ENCODE results near the gene DTWD1. TPM values are rescaled to one million over a fixed set of nuclear protein-coding genes. Genes with fewer than 3 reads are reported as not detected.
"Not testable (repeated sequence)": the region's sequence is repeated elsewhere in the genome, so short reads cannot be mapped to it uniquely, and the experiment has no call there.

Gene DTWD1
- total and polyA plus RNA-seq, 2 experiments from 2014 or later: 14.2 to 37.0 TPM

- Histone ChIP-seq H3K27me3 (no peaks in the 10 kb centered on the region), H3K36me3 (replicated peaks; ENCODE audit: insufficient read depth, low read depth) (no peaks in the 10 kb centered on the region), H3K9me2 (replicated peaks; ENCODE audit: insufficient read depth) (no peaks in the 10 kb centered on the region), H3K4me3 (no peak overlapping the region), H3K79me2 (no peaks in the 10 kb centered on the region), H3K27ac (no peak overlapping the region), H3K4me2 (no peak overlapping the region), H3K9me3 (ENCODE audit: low read depth) (no peaks in the 10 kb centered on the region), H3K4me1 (ENCODE audit: insufficient read depth) (no peaks in the 10 kb centered on the region), H4K20me1 (ENCODE audit: insufficient read depth, poor library complexity, severe bottlenecking) (no peaks in the 10 kb centered on the region), H2AFZ (no peak overlapping the region)
- TF ChIP-seq EZH2 (IDR thresholded peaks at IDR 0.05; ENCODE audit: borderline replicate concordance) (no peak), CTCF (IDR thresholded peaks at IDR 0.05; ENCODE audit: poor library complexity) (no peak), EZH2phosphoT487 (IDR thresholded peaks at IDR 0.05; ENCODE audit: low read depth, severe bottlenecking, unreplicated experiment) (no peak)
- no peak for DNase-seq (ENCODE audit: low spot score)
- WGBS (ENCODE audit: low lambda C conversion rate, missing lambda C conversion rate): 88% methylated on average over 2 of the region's 2 CpGs
Measured at GRCh38 chr15:49696433-49696832, 75.6 kb downstream of the DTWD1 start.

GRCh38 chr15:49697121-49697520 lies 76.3 kb downstream of the DTWD1 start:
- H4K20me1 ChIP-seq (ENCODE audit: insufficient read depth, poor library complexity, severe bottlenecking): no peaks in the 10 kb centered on the region
- H3K9me3 ChIP-seq (ENCODE audit: low read depth): no peaks in the 10 kb centered on the region
- 88% methylated on average over 1 of the region's 1 CpG for WGBS (ENCODE audit: low lambda C conversion rate, missing lambda C conversion rate)
- no peaks in the 10 kb centered on the region for H3K4me1 ChIP-seq (ENCODE audit: insufficient read depth)
- no peak for TF ChIP-seq EZH2phosphoT487 (IDR thresholded peaks at IDR 0.05; ENCODE audit: low read depth, severe bottlenecking, unreplicated experiment)
- H3K27ac ChIP-seq: no peak overlapping the region
- H2AFZ ChIP-seq: no peak overlapping the region
- H3K27me3 ChIP-seq: no peaks in the 10 kb centered on the region
- DNase-seq (ENCODE audit: low spot score): no peak
- no peak overlapping the region for H3K4me2 ChIP-seq
- H3K9me2 ChIP-seq (replicated peaks; ENCODE audit: insufficient read depth): no peaks in the 10 kb centered on the region
- no peaks in the 10 kb centered on the region for H3K79me2 ChIP-seq
- no peak overlapping the region for H3K4me3 ChIP-seq
- H3K36me3 ChIP-seq (replicated peaks; ENCODE audit: insufficient read depth, low read depth): no peaks in the 10 kb centered on the region

- not testable (repeated sequence) for H3K4me3 ChIP-seq; H3K36me3 ChIP-seq (replicated peaks; ENCODE audit: insufficient read depth, low read depth); H3K9me2 ChIP-seq (replicated peaks; ENCODE audit: insufficient read depth); H3K4me1 ChIP-seq (ENCODE audit: insufficient read depth); H3K4me2 ChIP-seq; H2AFZ ChIP-seq; H3K27me3 ChIP-seq; H3K79me2 ChIP-seq; H3K9me3 ChIP-seq (ENCODE audit: low read depth); DNase-seq (ENCODE audit: low spot score); H4K20me1 ChIP-seq (ENCODE audit: insufficient read depth, poor library complexity, severe bottlenecking); H3K27ac ChIP-seq
- 73% methylated on average over 12 of the region's 12 CpGs for WGBS (ENCODE audit: low lambda C conversion rate, missing lambda C conversion rate)
Measured at GRCh38 chr15:49702982-49703381, 82.1 kb downstream of the DTWD1 start.

Other genes starting within 250 kb of the DTWD1 start
- gene FGF7, start 197.8 kb upstream of the DTWD1 start, total RNA-seq: 13.0 and 18.9 TPM in 2 replicates
- gene FGF7, start 197.8 kb upstream of the DTWD1 start, polyA plus RNA-seq: 7.3 and 11.2 TPM in 2 replicates
- gene FAM227B, start 230 bp upstream of the DTWD1 start, total RNA-seq: 4.5 and 6.1 TPM in 2 replicates
- gene FAM227B, start 230 bp upstream of the DTWD1 start, polyA plus RNA-seq: 9.0 and 9.2 TPM in 2 replicates

All from hepatocyte (in vitro differentiated cells).